ENCODE data around the gene ANKRD31.
"Not testable (repeated sequence)": the region's sequence is repeated elsewhere in the genome, so short reads cannot be mapped to it uniquely, and the experiment has no call there.

Gene ANKRD31

DNA sequence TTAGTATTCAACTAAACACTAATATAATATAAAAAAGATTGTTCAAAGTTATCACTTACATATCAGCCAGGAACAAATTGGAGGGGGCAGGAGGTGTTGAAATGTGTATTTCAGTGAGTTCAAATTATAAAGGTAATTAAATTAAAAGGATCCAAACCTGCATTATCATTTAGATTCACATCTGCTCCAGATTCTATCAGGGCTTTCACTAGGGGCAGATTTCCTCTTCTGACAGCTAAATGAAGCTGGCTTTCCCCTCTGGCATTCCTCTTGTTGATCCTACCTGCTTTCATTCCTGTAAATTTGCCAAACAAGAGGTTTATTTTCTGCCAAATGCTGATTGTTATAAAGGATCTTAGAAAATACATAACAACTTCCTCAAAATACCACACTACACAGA is 98.0 kb downstream of the ANKRD31 start:
- DNase-seq, result no peak

DNA sequence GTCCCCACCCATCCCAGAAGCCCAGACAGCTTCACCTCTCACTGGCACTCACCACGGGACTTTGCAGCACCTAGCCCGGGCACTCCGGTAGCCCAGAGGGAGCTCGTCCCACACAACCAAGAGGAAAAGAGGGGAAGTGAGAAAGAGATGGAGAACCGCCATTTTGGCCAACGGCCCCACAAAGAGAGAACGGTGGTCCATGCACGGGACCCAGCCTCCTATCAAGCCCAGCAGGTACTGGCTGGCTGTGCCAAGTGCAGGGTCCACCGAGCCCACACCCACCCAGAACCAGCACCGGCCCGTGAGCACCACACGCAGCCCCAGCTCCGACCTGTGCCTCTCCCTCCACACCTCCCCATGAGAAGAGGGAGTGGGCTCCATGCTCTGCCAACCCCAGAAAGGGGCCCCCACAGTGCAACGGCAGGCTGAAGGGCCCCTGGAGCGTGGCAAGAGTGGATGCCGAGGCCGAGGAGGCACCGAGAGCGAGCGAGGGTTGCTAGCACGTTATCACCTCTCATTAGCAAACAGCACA is 105.8 kb downstream of the ANKRD31 start:
- no peak for DNase-seq

- no peak for DNase-seq
Measured at GRCh38 chr5:75116856-75117255, 119.8 kb downstream of the ANKRD31 start.

- not testable (repeated sequence) for DNase-seq
Measured at GRCh38 chr5:75114311-75114710, 122.4 kb downstream of the ANKRD31 start.

- DNase-seq, result no peak
Measured at GRCh38 chr5:75113354-75114113, 123.1 kb downstream of the ANKRD31 start.

DNA sequence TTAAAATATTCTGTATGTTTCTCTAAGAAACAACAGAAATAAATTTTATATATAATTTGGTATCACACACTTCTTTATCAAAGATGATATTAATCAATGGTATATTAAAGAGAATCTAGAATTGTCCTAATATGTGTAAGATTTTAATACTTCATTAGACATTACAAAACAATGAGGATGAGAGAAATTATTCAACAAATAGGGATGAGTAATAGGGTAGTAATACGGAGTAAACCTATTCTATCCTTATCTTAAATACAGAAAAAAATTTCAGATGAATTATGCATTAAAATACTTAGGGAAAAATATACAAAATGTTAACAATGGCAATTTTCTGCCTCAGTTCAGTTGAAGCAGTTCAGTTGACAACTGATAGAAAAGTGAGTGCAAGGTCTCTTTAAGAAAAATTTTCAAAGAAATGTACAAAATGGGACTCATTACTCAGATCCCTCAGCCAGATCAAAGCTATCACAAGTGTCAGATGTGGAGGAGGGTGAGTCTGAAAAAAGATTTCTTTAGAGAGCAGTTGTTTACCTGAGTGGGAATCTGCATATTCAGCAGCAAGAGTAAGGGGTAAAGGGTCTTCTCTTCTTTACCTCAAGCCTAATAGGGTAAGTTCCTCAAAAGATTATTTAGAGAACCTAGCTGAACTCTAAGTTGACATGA is 127.6 kb downstream of the ANKRD31 start:
- DNase-seq, result no peak

DNA sequence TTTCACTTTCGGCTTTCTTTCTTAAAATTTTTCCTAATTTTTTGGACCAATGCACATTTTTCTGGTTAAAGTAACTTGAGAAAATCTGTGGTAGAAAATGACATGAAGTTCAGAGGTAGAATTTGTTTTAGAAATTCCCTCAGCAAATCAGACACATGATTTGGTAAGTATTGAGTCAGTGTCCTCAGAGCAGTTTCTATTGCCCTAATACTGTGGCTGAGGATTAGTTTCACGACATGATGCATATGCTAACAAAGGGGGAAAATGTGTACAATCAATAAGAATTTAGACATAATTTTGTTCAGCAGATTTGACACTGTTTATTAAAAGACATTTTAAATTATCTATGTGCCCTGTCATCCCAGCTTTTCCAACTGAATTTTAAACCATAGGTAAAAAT is 128.2 kb downstream of the ANKRD31 start:
- no peak for DNase-seq

GRCh38 chr5:75095956-75096355 is 140.7 kb downstream of the ANKRD31 start:
- not testable (repeated sequence) for DNase-seq

GRCh38 chr5:75091597-75091996 is 145.1 kb downstream of the ANKRD31 start:
- DNase-seq, result no peak

DNA sequence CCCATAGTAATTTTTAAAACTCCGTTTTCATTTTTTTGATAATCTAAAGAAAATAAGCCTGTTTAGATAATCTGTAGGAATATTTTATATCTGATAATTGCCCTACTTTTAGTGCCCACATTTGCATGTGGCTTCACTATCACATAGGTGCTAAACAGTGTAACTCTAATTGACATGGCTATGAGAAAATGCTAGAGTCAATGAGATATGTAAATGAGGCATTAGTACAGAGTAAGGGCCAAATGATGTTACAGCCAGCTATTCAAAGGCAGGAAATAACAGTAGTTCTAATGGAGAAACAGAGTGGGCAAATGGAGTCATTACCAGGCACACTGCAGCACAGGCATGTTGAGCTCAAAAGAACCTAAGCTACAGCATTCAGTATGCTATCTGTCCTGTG is 147.0 kb downstream of the ANKRD31 start:
- DNase-seq, result no peak

DNA sequence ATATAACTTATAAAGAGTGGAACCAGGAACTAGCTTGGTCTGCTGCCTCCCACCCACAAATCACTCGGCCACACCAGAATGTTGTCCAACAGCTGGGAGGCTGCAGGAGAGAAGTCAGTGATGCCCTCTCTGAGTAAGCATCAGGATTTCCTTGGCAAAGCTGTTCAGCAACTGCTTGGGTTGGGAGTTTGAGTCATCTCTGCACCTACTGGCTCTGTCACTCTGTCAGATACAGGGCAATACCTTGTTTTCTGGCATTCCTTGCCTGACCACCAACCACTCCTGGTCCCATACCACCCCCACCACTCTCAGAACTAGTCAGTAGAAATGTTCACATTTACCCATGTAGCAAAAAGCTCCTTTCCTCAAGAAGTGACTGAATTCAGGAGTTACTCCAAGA is 147.5 kb downstream of the ANKRD31 start:
- no peak for DNase-seq

- no peak for DNase-seq
Measured at GRCh38 chr5:75088648-75089047, 148.0 kb downstream of the ANKRD31 start.

DNA sequence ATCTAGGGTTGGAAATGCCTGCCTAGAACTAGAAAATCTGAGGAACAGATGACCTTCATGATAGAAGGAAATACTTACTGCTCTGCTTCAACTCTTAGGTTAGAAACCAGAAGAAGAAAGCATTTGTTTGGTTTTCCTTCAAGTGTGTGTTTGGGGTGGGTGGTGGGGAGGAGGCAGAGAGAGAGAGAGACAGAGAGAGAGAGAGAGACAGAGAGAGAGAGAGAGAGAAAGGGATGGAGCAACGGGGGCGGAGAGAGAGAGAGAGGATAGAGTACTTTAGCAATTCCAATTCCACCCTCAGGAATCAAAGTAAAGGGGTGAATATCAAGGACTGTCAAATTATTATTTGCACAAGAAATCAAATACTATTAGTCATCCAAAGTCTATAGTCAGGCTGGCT is 155.2 kb downstream of the ANKRD31 start:
- no peak for DNase-seq

DNA sequence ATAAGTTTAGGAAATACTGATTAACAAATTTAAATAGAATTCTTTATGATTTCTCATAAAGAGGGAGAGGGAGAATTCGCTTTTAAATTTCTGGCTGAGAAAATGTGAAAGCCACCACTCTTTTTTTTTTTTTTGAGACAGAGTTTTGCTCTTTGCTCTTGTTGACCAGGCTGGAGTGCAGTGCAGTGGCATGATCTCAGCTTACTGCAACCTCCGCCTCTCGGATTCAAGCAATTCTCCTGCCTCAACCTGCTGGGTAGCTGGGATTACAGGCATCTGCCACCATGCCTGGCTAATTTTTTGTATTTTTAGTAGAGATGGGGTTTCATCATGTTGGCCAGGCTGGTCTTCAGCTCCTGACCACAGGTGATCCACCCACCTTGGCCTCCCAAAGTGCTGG is 157.3 kb downstream of the ANKRD31 start:
- DNase-seq, result not testable (repeated sequence)

GRCh38 chr5:75078027-75078426 is 158.7 kb downstream of the ANKRD31 start:
- no peak for DNase-seq

GRCh38 chr5:75072061-75072460 is 164.6 kb downstream of the ANKRD31 start:
- no peak for DNase-seq

DNA sequence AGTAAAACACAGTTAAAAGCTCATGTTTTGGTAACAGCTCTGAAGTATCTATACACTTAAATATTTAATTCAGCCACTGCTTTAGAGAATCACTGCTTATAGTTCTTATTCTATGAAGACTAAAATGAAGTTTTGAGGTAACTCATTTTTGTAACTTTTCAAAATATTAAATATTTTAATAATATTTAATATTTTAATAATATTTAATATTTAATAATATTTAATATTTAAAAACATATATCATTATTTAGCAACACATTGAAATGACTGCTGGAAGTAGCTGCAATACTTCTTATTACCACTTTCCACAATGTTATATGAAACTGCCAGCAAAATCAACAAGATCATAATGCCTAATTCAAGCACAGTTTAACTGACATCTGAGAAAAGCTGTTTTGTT is 165.6 kb downstream of the ANKRD31 start:
- no peak for DNase-seq

- no peak for DNase-seq
Measured at GRCh38 chr5:75067434-75067833, 169.2 kb downstream of the ANKRD31 start.

DNA sequence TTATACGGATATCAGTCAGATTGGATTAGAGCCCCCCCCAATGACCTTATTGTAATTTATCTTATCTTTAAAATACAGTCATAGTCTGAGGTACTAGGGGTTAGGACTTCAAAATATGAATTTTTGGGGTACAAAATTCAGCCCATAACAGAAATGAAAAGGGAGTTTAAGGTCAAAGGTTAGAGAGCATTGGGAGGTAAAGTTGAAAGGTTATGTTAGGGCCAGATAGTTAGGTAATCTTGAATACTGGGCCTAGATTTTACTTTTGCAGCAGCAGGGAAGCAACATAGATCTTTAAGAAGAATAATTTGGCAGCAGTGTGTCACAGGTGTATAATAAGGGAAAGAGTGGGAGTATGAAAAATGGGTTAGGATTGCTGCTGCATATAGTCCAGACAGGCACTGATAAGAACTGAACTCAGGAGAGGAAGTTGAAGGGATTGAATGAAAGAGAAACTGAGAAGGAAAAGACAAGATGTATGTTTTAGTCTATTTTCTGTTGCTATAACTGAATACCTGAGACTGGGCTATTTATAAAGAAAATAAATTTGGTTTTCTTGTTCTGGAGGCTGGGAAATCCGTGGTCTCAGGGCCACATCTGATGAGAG is 173.7 kb downstream of the ANKRD31 start:
- no peak for DNase-seq

DNA sequence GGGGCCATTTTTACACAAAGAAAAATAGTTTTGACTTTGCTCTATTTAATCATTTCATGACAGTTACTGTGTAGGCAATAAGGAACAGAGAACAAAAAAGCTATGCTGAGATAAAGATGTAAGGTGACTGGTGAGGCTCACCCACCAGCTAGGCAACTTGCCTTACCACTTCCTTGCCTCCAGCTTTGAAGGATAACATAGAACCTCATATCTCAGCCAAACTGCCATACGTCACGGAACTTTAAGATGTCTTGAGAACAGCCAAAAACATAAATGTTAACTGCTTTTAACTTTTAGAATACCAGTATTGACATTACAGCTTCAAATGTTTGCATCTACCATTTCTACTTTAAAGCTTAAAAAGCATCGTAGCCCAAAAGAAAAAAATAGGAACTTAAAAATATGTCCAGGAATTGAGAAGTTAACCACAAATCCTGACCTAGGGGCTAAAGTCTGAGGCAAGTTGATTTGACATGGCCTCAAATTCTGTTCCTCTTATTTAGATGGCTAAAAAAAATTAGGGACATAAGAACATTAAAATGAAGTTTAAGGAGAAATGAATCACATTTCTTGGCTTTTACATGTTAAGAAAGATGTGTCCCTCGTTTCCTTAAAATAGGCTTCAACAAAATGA is 176.6 kb downstream of the ANKRD31 start:
- DNase-seq, result no peak

DNA sequence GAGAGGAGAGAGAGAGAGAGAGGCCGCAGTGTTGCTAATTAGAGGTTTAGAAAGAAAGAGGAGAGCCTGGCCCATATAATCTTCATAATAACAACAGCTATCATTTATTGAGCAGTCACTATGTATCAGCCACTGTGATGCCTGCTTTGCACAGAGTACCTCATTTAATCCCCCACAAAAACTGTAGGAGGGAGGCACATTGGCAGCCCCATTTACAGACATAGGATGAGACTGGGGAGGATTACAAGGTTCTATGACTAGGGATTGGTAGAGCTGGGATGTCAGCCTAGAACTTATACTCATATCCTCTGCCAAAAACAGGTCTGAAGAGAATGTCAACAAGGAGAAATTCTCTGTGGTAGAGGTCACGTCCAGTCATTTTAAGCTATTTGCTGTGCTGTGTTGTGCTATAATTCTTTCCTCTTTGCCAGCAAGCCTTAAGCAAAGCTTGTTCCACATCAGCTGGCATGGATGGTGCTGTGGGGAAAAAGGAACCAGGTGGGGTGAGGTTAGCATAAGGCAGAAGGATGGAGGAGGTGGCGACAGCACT is 177.6 kb downstream of the ANKRD31 start:
- no peak for DNase-seq

GRCh38 chr5:75057561-75057960 is 179.1 kb downstream of the ANKRD31 start:
- no peak for DNase-seq

GRCh38 chr5:75055727-75056144 is 180.9 kb downstream of the ANKRD31 start:
- no peak for DNase-seq

Measured in NCI-H1436 (cell line).